ENCODE results near the gene C6orf141.

Gene C6orf141

DNA sequence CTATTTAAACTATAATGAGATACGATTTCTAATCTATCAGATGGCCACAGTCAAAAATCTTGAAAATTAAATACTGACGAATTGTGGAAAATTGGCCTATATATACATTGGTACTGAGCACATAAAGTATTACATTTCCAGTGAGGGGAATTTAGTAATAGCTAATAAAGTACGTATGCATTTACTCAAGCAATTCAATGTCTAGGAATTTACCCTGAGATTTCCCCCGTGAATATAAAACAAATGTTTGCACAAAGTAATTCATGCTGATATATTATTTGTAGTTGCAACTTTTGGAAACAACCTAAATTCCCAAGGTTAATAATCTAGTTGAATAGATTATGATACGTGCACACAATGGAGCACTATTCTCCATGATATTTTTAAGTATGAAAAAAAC, 14.7 kb upstream of the C6orf141 start:
- DNase-seq (ENCODE audit: extremely low spot score, insufficient read length, low read depth) = no peak
- FAIRE-seq = no peak

GRCh38 chr6:49539102-49539501, 11.4 kb upstream of the C6orf141 start:
- FAIRE-seq = no peak
- no peak for DNase-seq (ENCODE audit: extremely low spot score, insufficient read length, low read depth)

- DNase-seq (ENCODE audit: extremely low spot score, insufficient read length, low read depth) (no peak), FAIRE-seq (no peak)
Observed at GRCh38 chr6:49540614-49541013, 9.9 kb upstream of the C6orf141 start.

DNA sequence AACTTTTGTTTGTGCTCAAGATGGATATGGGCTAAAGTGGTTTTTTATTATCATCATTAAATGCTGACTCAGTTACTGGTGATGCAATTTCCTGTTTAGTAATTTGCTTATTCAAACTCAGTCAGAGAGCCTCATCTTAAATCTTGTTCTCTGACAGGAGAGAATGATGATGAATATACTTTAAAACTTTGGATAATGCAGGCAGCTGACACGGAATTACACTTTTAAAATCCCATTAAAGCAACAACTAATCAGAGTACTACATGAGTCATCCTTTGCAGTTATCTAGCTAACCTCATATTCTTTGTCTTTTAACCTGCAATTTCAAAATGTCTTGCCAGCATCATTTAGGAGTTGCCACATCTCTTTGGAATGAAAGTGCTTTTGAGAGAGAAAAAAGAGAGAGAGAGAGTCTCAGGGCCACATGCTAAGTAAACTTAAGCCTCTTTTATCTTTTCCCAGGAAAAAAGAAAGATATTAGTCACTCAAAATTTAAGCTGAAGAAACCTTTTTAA, 9.2 kb upstream of the C6orf141 start:
- DNase-seq (ENCODE audit: extremely low spot score, insufficient read length, low read depth) = no peak

DNA sequence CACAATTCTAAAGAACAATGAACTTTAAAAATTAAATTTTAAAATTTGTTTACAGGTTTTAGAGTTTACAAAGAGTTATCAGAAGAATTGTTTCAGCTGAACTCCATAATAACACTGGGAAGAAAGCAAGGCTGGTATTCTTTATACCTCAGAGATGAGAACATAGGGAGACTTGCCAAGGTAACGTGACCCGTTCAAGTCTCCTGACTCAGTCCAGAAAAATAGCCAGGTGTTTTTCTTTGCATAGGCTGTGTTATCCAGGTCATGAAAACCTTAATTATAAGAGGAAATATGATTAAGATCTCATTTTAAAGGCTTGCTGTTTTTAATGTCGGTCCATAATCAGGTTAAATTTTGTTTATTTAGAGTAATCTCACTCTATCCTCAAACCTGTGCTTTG, 8.5 kb upstream of the C6orf141 start:
- DNase-seq (ENCODE audit: extremely low spot score, insufficient read length, low read depth) (no peak), FAIRE-seq (no peak)

More for the DNA sequence above, 9.2 kb upstream of the C6orf141 start:
- FAIRE-seq = no peak

- no peak for DNase-seq (ENCODE audit: extremely low spot score, insufficient read length, low read depth)
- no peak for FAIRE-seq
Observed at GRCh38 chr6:49543087-49543858, 7.2 kb upstream of the C6orf141 start.

- DNase-seq (ENCODE audit: extremely low spot score, insufficient read length, low read depth) (no peak), FAIRE-seq (no peak)
Observed at GRCh38 chr6:49546331-49546730, 4.1 kb upstream of the C6orf141 start.

GRCh38 chr6:49548613-49549304, 1.7 kb upstream of the C6orf141 start:
- FAIRE-seq = no peak

GRCh38 chr6:49549691-49550491, 577 bp upstream of the C6orf141 start:
- FAIRE-seq (no peak), DNase-seq (ENCODE audit: extremely low spot score, insufficient read length, low read depth) (no peak)

More at GRCh38 chr6:49548613-49549304, 1.7 kb upstream of the C6orf141 start:
- no peak for DNase-seq (ENCODE audit: extremely low spot score, insufficient read length, low read depth)

DNA sequence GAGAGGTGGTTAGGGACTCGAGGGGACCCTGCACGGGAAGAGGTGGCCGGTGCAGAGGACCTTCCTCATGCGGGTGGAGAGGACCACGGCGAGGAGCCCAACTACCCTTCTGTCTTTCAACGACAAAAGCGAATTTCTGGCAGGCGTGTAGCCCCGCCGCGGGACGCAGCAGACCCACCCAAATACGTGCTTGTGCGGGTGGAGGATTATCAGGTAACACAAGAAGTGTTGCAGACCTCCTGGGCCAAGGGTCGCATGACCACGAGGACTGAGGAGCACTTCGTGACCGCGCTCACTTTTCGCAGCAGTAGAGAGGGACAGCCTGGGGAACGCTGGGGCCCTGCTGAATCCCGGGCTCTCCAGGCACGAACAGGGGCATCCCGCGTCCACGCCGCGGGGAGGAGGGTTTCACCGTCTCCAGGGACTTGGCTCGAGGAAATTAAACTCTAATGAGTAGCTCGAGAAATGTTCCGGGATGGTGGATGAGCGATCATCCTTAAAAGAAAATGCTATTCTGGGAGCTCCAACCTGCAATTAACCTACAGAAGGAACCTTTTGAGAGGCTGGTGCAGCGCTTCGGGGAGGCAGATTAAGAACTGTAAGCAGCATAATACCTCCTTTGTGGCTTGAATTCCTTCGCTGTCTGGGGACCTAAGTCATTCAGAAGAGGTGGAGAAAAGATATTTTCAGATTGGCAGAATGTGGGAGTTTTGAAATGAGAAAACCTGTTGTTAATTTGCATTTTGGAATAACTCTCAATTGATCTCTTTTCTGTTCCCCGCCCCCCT, 804 bp downstream of the C6orf141 start:
- DNase-seq (ENCODE audit: extremely low spot score, insufficient read length, low read depth) = no peak
- FAIRE-seq = no peak

DNA sequence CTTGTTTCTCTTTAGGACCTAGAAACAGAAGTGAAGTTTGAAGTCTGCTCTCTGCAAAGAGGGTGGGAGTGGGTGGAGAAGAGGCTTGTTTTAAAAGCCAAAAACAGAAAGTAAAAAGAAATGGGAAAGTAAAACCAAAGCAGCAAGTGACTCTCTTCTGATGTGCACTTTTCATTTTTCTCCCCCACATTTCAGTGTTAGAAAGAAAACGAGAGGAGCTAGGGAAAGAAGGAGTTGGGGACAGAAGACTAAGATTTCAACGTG, 1.3 kb downstream of the C6orf141 start:
- no peak for DNase-seq (ENCODE audit: extremely low spot score, insufficient read length, low read depth)
- FAIRE-seq = peak; percentile 47

DNA sequence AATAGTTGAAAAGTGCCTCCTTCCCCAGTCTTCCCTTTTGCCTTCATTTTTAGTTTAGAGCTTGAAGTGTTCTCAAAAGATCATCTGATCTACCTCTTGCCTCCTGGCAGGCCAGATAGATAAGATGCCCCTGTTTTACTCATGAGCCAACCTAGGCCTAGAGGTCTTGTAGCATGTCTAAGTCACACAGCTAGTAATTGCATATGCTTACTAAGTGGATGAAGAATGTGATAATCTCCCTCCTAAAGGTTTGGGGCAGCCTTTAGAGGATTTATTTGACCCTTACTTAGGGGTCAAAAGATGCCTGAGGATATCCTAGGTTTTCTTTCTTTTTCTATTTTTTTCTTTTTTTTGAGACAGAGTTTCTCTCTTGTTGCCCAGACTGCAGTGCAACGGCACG, 2.1 kb downstream of the C6orf141 start:
- no peak for DNase-seq (ENCODE audit: extremely low spot score, insufficient read length, low read depth)
- FAIRE-seq = no peak

DNA sequence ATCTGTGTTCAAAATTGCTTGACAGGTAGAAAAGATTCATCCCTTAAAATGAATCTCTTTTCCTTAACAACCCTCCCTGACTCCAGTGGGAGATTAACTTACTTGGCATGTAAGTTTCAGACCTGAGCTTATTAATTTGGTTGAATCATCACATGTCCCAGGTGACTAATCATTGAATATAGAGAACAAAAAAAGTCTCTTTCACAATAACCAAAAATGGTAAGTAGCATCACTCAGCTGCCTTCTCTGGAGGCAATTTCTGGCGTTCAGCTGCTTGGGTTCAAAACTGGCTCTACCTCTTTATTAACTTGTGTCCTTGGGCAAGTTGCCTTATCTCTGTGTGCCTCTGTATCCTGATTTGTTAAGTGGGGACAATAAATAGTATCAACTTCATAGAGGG, 2.9 kb downstream of the C6orf141 start:
- DNase-seq (ENCODE audit: extremely low spot score, insufficient read length, low read depth) = no peak

GRCh38 chr6:49555951-49556350, 5.5 kb downstream of the C6orf141 start:
- no peak for DNase-seq (ENCODE audit: extremely low spot score, insufficient read length, low read depth)
- FAIRE-seq = no peak

More for the DNA sequence above, 2.9 kb downstream of the C6orf141 start:
- FAIRE-seq = no peak

DNA sequence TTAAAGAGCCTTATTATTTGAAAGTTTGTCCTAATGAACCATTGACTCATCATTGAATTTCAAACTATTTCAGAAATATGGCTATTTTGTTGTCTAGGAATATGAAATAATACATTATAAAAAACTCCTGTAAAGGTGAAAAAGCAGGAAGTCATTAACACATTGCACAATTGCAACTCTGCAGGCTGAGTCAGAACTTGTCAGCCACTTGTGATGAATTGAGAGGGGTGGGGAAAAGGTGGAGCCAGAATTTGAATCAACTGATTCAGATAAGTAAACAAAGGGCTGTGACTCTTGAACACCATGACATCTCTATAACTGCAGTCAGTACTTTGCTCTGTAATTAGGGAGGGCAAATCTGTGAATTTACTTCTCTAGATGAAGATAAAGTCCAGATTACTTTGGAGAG, 6.0 kb downstream of the C6orf141 start:
- FAIRE-seq = no peak
- no peak for DNase-seq (ENCODE audit: extremely low spot score, insufficient read length, low read depth)

GRCh38 chr6:49557177-49557576, 6.7 kb downstream of the C6orf141 start:
- no peak for FAIRE-seq
- no peak for DNase-seq (ENCODE audit: extremely low spot score, insufficient read length, low read depth)

GRCh38 chr6:49558238-49558637, 7.8 kb downstream of the C6orf141 start:
- DNase-seq (ENCODE audit: extremely low spot score, insufficient read length, low read depth) (no peak), FAIRE-seq (no peak)

- no peak for FAIRE-seq
- no peak for DNase-seq (ENCODE audit: extremely low spot score, insufficient read length, low read depth)
Observed at GRCh38 chr6:49563006-49563886, 12.8 kb downstream of the C6orf141 start.

DNA sequence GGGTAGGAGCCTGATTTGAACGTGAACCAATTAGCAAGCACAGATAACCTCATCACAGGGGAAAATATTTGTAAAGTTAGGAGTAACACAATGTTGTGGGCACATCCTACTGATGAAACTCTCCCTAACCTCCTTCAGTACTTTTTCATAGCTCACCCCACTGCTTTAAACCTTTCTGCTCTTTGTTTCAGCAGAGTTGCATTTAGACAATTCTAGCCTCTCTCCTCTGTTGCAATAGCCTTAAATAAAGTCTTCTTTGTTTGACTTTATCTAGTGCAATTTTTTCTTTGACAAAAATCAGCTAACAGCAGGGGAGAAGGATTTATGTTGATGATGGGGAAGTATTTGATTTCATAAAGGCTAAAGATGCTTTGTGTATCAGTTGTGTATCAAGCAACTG, 14.1 kb downstream of the C6orf141 start:
- FAIRE-seq (no peak), DNase-seq (ENCODE audit: extremely low spot score, insufficient read length, low read depth) (no peak)
